ENCODE results near the gene LEFTY2. TPM values are rescaled to one million over a fixed set of nuclear protein-coding genes. Genes with fewer than 3 reads are reported as not detected.
"Not testable (repeated sequence)": the region's sequence is repeated elsewhere in the genome, so short reads cannot be mapped to it uniquely, and the experiment has no call there.

The LEFTY2 gene
- polyA plus RNA-seq (2013, experiment 1 of 2), result 8.1 TPM
- 7.5 TPM for polyA plus RNA-seq (2013, experiment 2 of 2)

GRCh38 chr1:225941187-225941941, at the start of gene LEFTY2:
LEFTY2 (minus strand) TSS chr1:225941220; CDS start chr1:225941140, 80 bp downstream.
- no peak within 1 kb of the TSS for H3K27ac ChIP-seq (ENCODE audit: low read depth, low read length)
- H3K36me3 ChIP-seq (ENCODE audit: insufficient read depth, low read length), result no peaks in the 10 kb centered on the region
- H3K4me3 ChIP-seq (ENCODE audit: low read length), result no peak within 1 kb of the TSS
- 65% methylated on average over 6 of the region's 6 CpGs for WGBS
- no peaks in the 10 kb centered on the region for H3K9me3 ChIP-seq (ENCODE audit: insufficient read depth, low read depth, low read length)
- H3K4me1 ChIP-seq (ENCODE audit: insufficient read depth, low read length), result peaks cover 30% of the 10 kb centered on the region
- peaks cover 15% of the 10 kb centered on the region for H3K27me3 ChIP-seq (ENCODE audit: insufficient read depth, low read length)
- no peak within 1 kb of the TSS; the same call in 1 of the 2 replicates for H3K9ac ChIP-seq (ENCODE audit: low read depth, low read length)

GRCh38 chr1:225987491-225988316, 46.7 kb upstream of the LEFTY2 start:
- Histone ChIP-seq H3K4me3 (ENCODE audit: low read length) (no peak overlapping the region), H3K4me1 (ENCODE audit: insufficient read depth, low read length) (no peaks in the 10 kb centered on the region), H3K27me3 (ENCODE audit: insufficient read depth, low read length) (no peaks in the 10 kb centered on the region), H3K36me3 (ENCODE audit: insufficient read depth, low read length) (peaks cover 93% of the 10 kb centered on the region), H3K9me3 (ENCODE audit: insufficient read depth, low read depth, low read length) (peaks cover 1% of the 10 kb centered on the region; the same call in 1 of the 2 replicates), H3K9ac (ENCODE audit: low read depth, low read length) (no peak overlapping the region), H3K27ac (ENCODE audit: low read depth, low read length) (no peak overlapping the region; the same call in 1 of the 2 replicates)
- WGBS, result 92% methylated on average over 7 of the region's 7 CpGs

DNA sequence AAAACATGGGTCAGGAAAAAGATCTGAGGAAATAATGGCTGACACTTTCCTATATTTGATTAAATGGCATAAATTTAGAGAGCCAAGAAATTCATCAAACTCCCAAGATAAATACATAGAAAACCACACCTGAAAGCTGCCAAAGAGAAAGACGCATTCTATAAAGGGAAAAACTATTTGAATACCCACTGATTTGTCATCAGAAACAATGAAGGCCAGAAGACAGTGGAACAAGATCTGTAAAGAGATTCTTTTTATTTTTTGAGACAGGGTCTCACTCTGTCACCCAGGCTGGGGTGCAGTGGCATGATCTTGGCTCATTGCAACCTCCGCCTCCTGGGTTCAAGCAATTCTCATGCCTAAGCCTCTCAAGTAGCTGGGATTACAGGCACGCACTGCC, 40.7 kb upstream of the LEFTY2 start:
- Histone ChIP-seq H3K9ac (ENCODE audit: low read depth, low read length) (no peak overlapping the region), H3K4me3 (ENCODE audit: low read length) (no peak overlapping the region), H3K9me3 (ENCODE audit: insufficient read depth, low read depth, low read length) (peaks cover 6% of the 10 kb centered on the region; the same call in 1 of the 2 replicates), H3K27ac (ENCODE audit: low read depth, low read length) (no peak overlapping the region), H3K27me3 (ENCODE audit: insufficient read depth, low read length) (no peaks in the 10 kb centered on the region), H3K36me3 (ENCODE audit: insufficient read depth, low read length) (peaks cover 85% of the 10 kb centered on the region), H3K4me1 (ENCODE audit: insufficient read depth, low read length) (no peaks in the 10 kb centered on the region)
- 98% methylated on average over 3 of the region's 3 CpGs for WGBS

DNA sequence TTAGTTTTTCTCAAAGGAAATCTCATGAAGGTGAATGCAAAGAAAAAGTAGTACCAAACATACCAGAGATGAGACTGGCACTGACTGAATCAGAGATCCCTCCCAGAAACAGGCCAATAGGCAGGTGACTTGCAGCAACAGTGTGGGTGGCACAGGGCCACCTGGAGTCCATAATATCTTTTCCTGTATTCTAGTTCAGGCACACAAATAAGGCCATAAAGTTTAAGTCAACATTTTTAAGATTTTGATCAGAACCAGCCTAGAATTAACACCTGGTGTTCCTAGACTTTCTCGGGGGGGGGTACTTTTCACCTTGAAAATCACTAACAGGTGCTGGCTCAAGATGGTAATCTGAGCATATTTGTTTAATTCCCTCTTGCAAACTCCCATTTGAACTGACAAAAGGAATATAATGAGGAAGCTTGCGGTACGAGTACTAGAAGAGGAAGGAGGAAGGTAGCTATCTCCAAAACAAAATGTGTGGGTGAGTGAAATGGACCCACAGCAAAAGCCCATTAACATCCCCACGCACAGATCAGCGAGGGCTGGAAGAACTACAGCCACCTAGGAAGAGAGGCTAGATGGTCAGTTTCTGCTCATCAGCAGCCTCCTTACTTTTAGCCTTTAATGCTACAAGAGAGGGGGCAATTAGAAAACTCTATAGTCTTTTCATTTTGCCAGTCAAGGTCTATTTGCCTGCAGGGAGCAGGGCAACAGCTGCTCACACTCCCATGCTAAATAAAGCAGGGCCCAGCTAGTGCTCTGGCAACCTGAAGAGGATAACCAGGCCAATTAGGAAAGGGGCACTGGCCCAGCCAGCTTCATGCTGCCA, 39.2 kb upstream of the LEFTY2 start:
- peaks cover 6% of the 10 kb centered on the region; the same call in 1 of the 2 replicates for H3K9me3 ChIP-seq (ENCODE audit: insufficient read depth, low read depth, low read length)
- H3K27me3 ChIP-seq (ENCODE audit: insufficient read depth, low read length), result no peaks in the 10 kb centered on the region
- no peak overlapping the region for H3K4me3 ChIP-seq (ENCODE audit: low read length)
- no peaks in the 10 kb centered on the region for H3K4me1 ChIP-seq (ENCODE audit: insufficient read depth, low read length)
- no peak overlapping the region for H3K9ac ChIP-seq (ENCODE audit: low read depth, low read length)
- H3K27ac ChIP-seq (ENCODE audit: low read depth, low read length), result no peak overlapping the region
- peaks cover 70% of the 10 kb centered on the region for H3K36me3 ChIP-seq (ENCODE audit: insufficient read depth, low read length)
- 100% methylated on average over 5 of the region's 5 CpGs for WGBS

GRCh38 chr1:225979421-225979820, 38.4 kb upstream of the LEFTY2 start:
- peaks cover 6% of the 10 kb centered on the region; the same call in 1 of the 2 replicates for H3K9me3 ChIP-seq (ENCODE audit: insufficient read depth, low read depth, low read length)
- WGBS, result 89% methylated on average over 1 of the region's 1 CpG
- no peak overlapping the region for H3K4me3 ChIP-seq (ENCODE audit: low read length)
- peaks cover 62% of the 10 kb centered on the region for H3K36me3 ChIP-seq (ENCODE audit: insufficient read depth, low read length)
- no peak overlapping the region for H3K27ac ChIP-seq (ENCODE audit: low read depth, low read length)
- no peak overlapping the region for H3K9ac ChIP-seq (ENCODE audit: low read depth, low read length)
- no peaks in the 10 kb centered on the region for H3K4me1 ChIP-seq (ENCODE audit: insufficient read depth, low read length)
- no peaks in the 10 kb centered on the region for H3K27me3 ChIP-seq (ENCODE audit: insufficient read depth, low read length)

DNA sequence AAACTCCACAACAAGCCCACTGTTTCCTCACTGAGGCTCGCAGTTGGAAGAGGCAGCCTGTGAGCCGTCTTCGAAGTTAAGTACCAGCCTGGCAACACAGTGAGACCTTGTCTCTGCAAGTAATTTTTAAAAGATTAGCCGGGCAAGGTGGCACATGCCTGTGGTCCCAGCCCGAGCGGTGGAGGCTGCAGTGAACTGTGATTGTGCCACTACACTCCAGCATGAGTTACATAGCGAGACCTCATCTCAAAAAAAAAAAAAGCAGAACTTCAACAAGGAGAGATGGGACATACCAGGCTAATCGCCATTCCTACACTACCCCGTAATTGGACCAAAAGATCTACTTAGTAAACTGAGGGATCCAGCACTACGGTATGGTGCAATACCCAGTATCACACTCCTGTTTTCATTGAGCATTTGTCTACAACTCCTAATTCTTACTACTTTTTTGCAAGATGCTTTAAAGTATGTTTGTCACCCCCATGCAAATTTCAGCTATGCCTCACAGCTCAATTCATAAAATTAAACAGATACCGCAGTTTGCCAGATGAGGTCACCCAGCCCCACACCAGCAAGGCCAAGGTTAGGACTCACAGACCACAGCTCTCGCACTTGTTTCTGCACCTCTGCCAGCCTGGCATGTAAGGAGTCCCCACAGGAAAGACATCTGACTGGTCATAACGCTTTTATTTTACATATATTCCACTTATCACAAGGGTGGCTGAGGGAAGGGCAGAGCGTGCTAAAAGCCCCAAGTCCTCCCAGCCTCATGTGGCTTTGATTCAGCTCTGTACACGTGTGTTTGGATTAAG, 37.1 kb upstream of the LEFTY2 start:
- Histone ChIP-seq H3K27ac (ENCODE audit: low read depth, low read length) (no peak overlapping the region), H3K4me1 (ENCODE audit: insufficient read depth, low read length) (no peaks in the 10 kb centered on the region), H3K9me3 (ENCODE audit: insufficient read depth, low read depth, low read length) (peaks cover 6% of the 10 kb centered on the region; the same call in 1 of the 2 replicates), H3K4me3 (ENCODE audit: low read length) (no peak overlapping the region), H3K9ac (ENCODE audit: low read depth, low read length) (no peak overlapping the region), H3K36me3 (ENCODE audit: insufficient read depth, low read length) (peaks cover 50% of the 10 kb centered on the region), H3K27me3 (ENCODE audit: insufficient read depth, low read length) (no peaks in the 10 kb centered on the region)
- 95% methylated on average over 15 of the region's 15 CpGs for WGBS

GRCh38 chr1:225975146-225975545, 34.1 kb upstream of the LEFTY2 start:
- not testable (repeated sequence) for H3K9me3 ChIP-seq (ENCODE audit: insufficient read depth, low read depth, low read length); H3K27ac ChIP-seq (ENCODE audit: low read depth, low read length); H3K4me3 ChIP-seq (ENCODE audit: low read length); H3K27me3 ChIP-seq (ENCODE audit: insufficient read depth, low read length); H3K9ac ChIP-seq (ENCODE audit: low read depth, low read length); H3K4me1 ChIP-seq (ENCODE audit: insufficient read depth, low read length)
- 95% methylated on average over 10 of the region's 12 CpGs for WGBS
- H3K36me3 ChIP-seq (ENCODE audit: insufficient read depth, low read length), result peaks cover 22% of the 10 kb centered on the region

DNA sequence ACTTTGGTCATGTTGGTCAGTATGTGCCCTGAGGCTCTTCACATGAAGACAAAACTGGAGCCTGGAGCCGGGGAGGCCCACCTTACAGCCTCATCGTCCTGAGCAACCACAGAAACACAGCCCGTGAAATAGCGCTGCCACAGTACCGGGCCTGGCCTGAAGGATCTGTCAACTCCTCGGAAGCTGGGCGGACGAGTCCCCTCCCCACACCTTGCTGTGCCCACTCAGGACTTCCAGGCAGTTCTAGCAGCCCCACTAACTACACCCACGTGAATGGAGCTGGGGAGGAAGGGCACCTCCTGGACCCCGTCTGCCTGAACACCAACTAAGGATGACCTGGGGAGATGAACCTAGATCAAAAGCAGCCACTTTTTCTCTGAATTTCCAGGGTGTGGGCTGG, 33.4 kb upstream of the LEFTY2 start:
- Histone ChIP-seq H3K9me3 (ENCODE audit: insufficient read depth, low read depth, low read length) (no peaks in the 10 kb centered on the region), H3K9ac (ENCODE audit: low read depth, low read length) (no peak overlapping the region), H3K27me3 (ENCODE audit: insufficient read depth, low read length) (no peaks in the 10 kb centered on the region), H3K4me1 (ENCODE audit: insufficient read depth, low read length) (no peaks in the 10 kb centered on the region), H3K36me3 (ENCODE audit: insufficient read depth, low read length) (peaks cover 15% of the 10 kb centered on the region), H3K27ac (ENCODE audit: low read depth, low read length) (no peak overlapping the region), H3K4me3 (ENCODE audit: low read length) (no peak overlapping the region)
- WGBS, result 92% methylated on average over 10 of the region's 10 CpGs

DNA sequence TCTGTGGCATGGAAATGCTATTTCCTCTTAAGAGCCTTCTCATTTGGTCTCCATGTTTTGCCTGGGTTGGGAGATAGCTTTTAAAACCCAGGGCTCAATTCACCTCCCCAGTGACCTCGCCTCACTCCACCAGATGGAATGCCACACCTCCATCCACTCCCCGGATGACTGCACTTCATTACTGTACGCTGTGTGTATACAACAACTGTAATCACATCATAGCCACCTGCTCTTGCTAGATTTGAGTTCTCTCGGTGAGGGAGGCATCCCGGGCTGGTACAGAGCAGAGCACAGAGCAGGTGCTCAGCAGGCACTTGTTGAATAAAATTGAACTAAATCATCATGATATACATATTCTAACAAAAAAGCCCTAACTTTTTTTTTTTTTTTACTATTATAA, 32.1 kb upstream of the LEFTY2 start:
- Histone ChIP-seq H3K9ac (ENCODE audit: low read depth, low read length) (no peak overlapping the region), H3K36me3 (ENCODE audit: insufficient read depth, low read length) (0 out of 2 replicates have a peak, but pooled peaks cover 8% of the 10 kb centered on the region), H3K27ac (ENCODE audit: low read depth, low read length) (no peak overlapping the region), H3K4me3 (ENCODE audit: low read length) (no peak overlapping the region), H3K27me3 (ENCODE audit: insufficient read depth, low read length) (no peaks in the 10 kb centered on the region), H3K9me3 (ENCODE audit: insufficient read depth, low read depth, low read length) (no peaks in the 10 kb centered on the region), H3K4me1 (ENCODE audit: insufficient read depth, low read length) (no peaks in the 10 kb centered on the region)
- WGBS, result 94% methylated on average over 5 of the region's 5 CpGs

All from HUES64 (cell line).